GM19099 (cell line): Measurements from ENCODE around the gene IL1R2.

Source experiments
- POLR2A ChIP-seq: IDR thresholded peaks from 3 replicates; pipeline ENCODE4 v1.6.1; 2011; ENCODE audit warnings: low read depth; ENCODE audit not compliant: insufficient read length; ENCODE audit errors: extremely low read depth

IL1R2 gene

GRCh38 chr2:102033031-102033749 is 41.4 kb downstream of the IL1R2 start:
- no peak for TF ChIP-seq POLR2A

- no peak for TF ChIP-seq POLR2A
These were observed 42.3 kb downstream of the IL1R2 start for GRCh38 chr2:102033750-102034682.

GRCh38 chr2:102034683-102035548 is 43.2 kb downstream of the IL1R2 start:
- no peak for TF ChIP-seq POLR2A

- no peak for TF ChIP-seq POLR2A
These were observed 45.9 kb downstream of the IL1R2 start for GRCh38 chr2:102037681-102038080.

GRCh38 chr2:102040229-102040628 is 48.5 kb downstream of the IL1R2 start:
- no peak for TF ChIP-seq POLR2A

- TF ChIP-seq POLR2A: no peak
These were observed 49.6 kb downstream of the IL1R2 start for GRCh38 chr2:102041351-102041750.

- no peak for TF ChIP-seq POLR2A
These were observed 50.7 kb downstream of the IL1R2 start for GRCh38 chr2:102042196-102043081.

GRCh38 chr2:102043560-102043959 is 51.8 kb downstream of the IL1R2 start:
- no peak for TF ChIP-seq POLR2A

GRCh38 chr2:102044235-102044896 is 52.6 kb downstream of the IL1R2 start:
- no peak for TF ChIP-seq POLR2A

GRCh38 chr2:102044967-102045489 is 53.3 kb downstream of the IL1R2 start:
- no peak for TF ChIP-seq POLR2A

- TF ChIP-seq POLR2A: no peak
These were observed 53.9 kb downstream of the IL1R2 start for GRCh38 chr2:102045697-102046096.

- no peak for TF ChIP-seq POLR2A
These were observed 54.6 kb downstream of the IL1R2 start for GRCh38 chr2:102046135-102046986.

GRCh38 chr2:102048465-102048864 is 56.7 kb downstream of the IL1R2 start:
- no peak for TF ChIP-seq POLR2A
